Measurements from ENCODE around the gene NAGLU. TPM values are rescaled to one million over a fixed set of nuclear protein-coding genes. Genes with fewer than 3 reads are reported as not detected.

The NAGLU gene
- total and polyA plus RNA-seq, 10 of the 15 experiments (the other 5 are each of a cell fraction or from before 2014, with no cell fraction given): 0.23 to 27.5 (median 8.9) TPM

GRCh38 chr17:42531455-42532354, 4.3 kb upstream of the NAGLU start:
- peaks cover 29% of the 10 kb centered on the region for H3K4me1 ChIP-seq (ENCODE audit: control insufficient read depth, insufficient read depth, low read length)
- no peaks in the 10 kb centered on the region for H3K36me3 ChIP-seq (ENCODE audit: control insufficient read depth in 2 of 2, insufficient read depth in 2 of 2, low read length in 1 of 2)
- ChIA-PET POLR2A (interaction anchor here (0.6 to 1.3 kb wide), 9 partner anchors 9 to 566 kb away, joined by 3 to 9 read pairs (median 5); partner anchors contain the start of gene PSMC3IP), RAD21 (ENCODE audit: unreplicated experiment) (interaction anchor here (1.2 to 1.9 kb wide), 3 partner anchors 47 to 128 kb away, joined by 4 to 9 read pairs (median 5); no protein-coding TSS in a partner anchor), SMC1A (ENCODE audit: uncharacterized antibody, unreplicated experiment) (interaction anchor here (0.8 to 2.3 kb wide), 3 partner anchors 19 to 242 kb away, joined by 3 to 5 read pairs (median 3); no protein-coding TSS in a partner anchor), CTCF (interaction anchor here (1.0 to 2.6 kb wide), 8 partner anchors 11 to 105 kb away, joined by 3 to 10 read pairs (median 6); partner anchors contain the start of gene PSMC3IP)
- H3K79me2 ChIP-seq (ENCODE audit: control insufficient read depth, insufficient read depth, low read length): peaks cover 3% of the 10 kb centered on the region
- no TSS peak for BruUV-seq (replicated peaks)
- 27% methylated on average over 36 of the region's 60 CpGs for WGBS (ENCODE audit: insufficient coverage, insufficient replicate concordance, low lambda C conversion rate, missing lambda C conversion rate)
- H3K4me2 ChIP-seq (ENCODE audit: control insufficient read depth, insufficient read depth): peak overlapping the region; percentile 79
- peak overlapping the region; percentile 39 for H3K27ac ChIP-seq (ENCODE audit: control insufficient read depth, insufficient read depth)
- H3K9ac ChIP-seq (ENCODE audit: control insufficient read depth, insufficient read depth, low read length): peak overlapping the region; percentile 51; the same call in 1 of the 2 replicates
- FAIRE-seq (no peak), DNase-seq (ENCODE audit: low read depth, low spot score) (no peak), ATAC-seq (peak; percentile 35)
- intact Hi-C loops (cut with micrococcal nuclease; ENCODE audit: unreplicated experiment) (no loop called here), in situ Hi-C loops (cut with MboI) (no loop called here)
- H3K27me3 ChIP-seq (replicated peaks in 1 of 2; ENCODE audit: control insufficient read depth in 2 of 2, insufficient read depth in 2 of 2, low read length in 1 of 2): no peaks in the 10 kb centered on the region
- H3K9me3 ChIP-seq (replicated peaks; ENCODE audit: control insufficient read depth, insufficient read depth, low read length): no peaks in the 10 kb centered on the region
- H2AFZ ChIP-seq (ENCODE audit: control insufficient read depth, low read depth, low read length): peak overlapping the region; percentile 87
- peak overlapping the region; percentile 53; the same call in 1 of the 2 replicates for H3K4me3 ChIP-seq
- no peaks in the 10 kb centered on the region for H4K20me1 ChIP-seq (ENCODE audit: control insufficient read depth, insufficient read depth)
- TF ChIP-seq LARP7 (IDR thresholded peaks at IDR 0.05) (peak; percentile 83), NR2F1 (conservative IDR thresholded peaks at IDR 0.05) (peak; percentile 88), BACH1 (IDR thresholded peaks at IDR 0.05; ENCODE audit: borderline replicate concordance) (peak; percentile 68; the same call in 1 of the 2 replicates), ZNF217 (IDR thresholded peaks at IDR 0.05) (0 out of 2 replicates have a peak, but pooled peaks have one; percentile 63), SMAD1 (IDR thresholded peaks at IDR 0.05; ENCODE audit: low read depth, partially characterized antibody) (no peak), DPF2 (IDR thresholded peaks at IDR 0.05) (peak; percentile 51), RUNX3 (IDR thresholded peaks at IDR 0.05; ENCODE audit: low read length) (peak; percentile 21; the same call in 1 of the 2 replicates), ZSCAN29 (IDR thresholded peaks at IDR 0.05) (peak; percentile 75), MXI1 (IDR thresholded peaks at IDR 0.05; ENCODE audit: low read depth, low read length) (no peak), SRF (IDR thresholded peaks at IDR 0.05; ENCODE audit: low read depth in 2 of 2, low read length in 2 of 2) (no peak), FOXM1 (IDR thresholded peaks at IDR 0.05; ENCODE audit: low read depth, low read length) (no peak), HDAC6 (IDR thresholded peaks at IDR 0.05; ENCODE audit: unreplicated experiment) (no peak), ESRRA (IDR thresholded peaks at IDR 0.05; ENCODE audit: low read length) (no peak), NR2C1 (IDR thresholded peaks at IDR 0.05) (peak; percentile 34; the same call in 1 of the 2 replicates), YY1 (IDR thresholded peaks at IDR 0.05; ENCODE audit: low read depth, low read length) (0 out of 2 replicates have a peak, but pooled peaks have one; percentile 24), CREB1 (IDR thresholded peaks at IDR 0.05; ENCODE audit: low read depth) (no peak), RELA (IDR thresholded peaks at IDR 0.05; ENCODE audit: borderline replicate concordance, partially characterized antibody) (no peak), NFXL1 (IDR thresholded peaks at IDR 0.05; ENCODE audit: borderline replicate concordance) (no peak), CREM (IDR thresholded peaks at IDR 0.05; ENCODE audit: low read depth) (0 out of 2 replicates have a peak, but pooled peaks have one; percentile 31), CHD2 (IDR thresholded peaks at IDR 0.05; ENCODE audit: borderline replicate concordance, low read depth, low read length) (no peak), PAX8 (IDR thresholded peaks at IDR 0.05) (no peak), ETV6 (conservative IDR thresholded peaks at IDR 0.05 in 1 of 2, IDR thresholded peaks at IDR 0.05 in 1 of 2; ENCODE audit: borderline replicate concordance in 1 of 2, low read depth in 1 of 2) (no peak), GATAD2B (conservative IDR thresholded peaks at IDR 0.05; ENCODE audit: low read depth) (peak; percentile 87)
- TF ChIP-seq, protein P1, sequence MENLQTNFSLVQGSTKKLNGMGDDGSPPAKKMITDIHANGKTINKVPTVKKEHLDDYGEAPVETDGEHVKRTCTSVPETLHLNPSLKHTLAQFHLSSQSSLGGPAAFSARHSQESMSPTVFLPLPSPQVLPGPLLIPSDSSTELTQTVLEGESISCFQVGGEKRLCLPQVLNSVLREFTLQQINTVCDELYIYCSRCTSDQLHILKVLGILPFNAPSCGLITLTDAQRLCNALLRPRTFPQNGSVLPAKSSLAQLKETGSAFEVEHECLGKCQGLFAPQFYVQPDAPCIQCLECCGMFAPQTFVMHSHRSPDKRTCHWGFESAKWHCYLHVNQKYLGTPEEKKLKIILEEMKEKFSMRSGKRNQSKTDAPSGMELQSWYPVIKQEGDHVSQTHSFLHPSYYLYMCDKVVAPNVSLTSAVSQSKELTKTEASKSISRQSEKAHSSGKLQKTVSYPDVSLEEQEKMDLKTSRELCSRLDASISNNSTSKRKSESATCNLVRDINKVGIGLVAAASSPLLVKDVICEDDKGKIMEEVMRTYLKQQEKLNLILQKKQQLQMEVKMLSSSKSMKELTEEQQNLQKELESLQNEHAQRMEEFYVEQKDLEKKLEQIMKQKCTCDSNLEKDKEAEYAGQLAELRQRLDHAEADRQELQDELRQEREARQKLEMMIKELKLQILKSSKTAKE (IDR thresholded peaks at IDR 0.05; ENCODE audit: low read depth, poor library complexity, severe bottlenecking): no peak

Data from GM12878 (cell line).